Measurements from ENCODE around the gene KPNB1.

GRCh38 chr17:47622180-47622549 lies 27.6 kb upstream of the KPNB1 start:
- TF ChIP-seq CTCF (IDR thresholded peaks at IDR 0.05), result no peak
- TF ChIP-seq POLR2A (IDR thresholded peaks at IDR 0.05), result no peak

All from tibial nerve (tissue), 3 donors.